WERI-Rb-1 (cell line): ENCODE data around the gene CD80.
A peak's percentile ranks its signal among the peaks of the same experiment; 100 is the strongest.

Experiments
- DNase-seq: peaks from one replicate; pipeline ENCODE4 v3.0.0-alpha.2; 2020
- H3K27ac ChIP-seq: fragments of 250-450 bp; sonication (Bioruptor Pico); 2 replicates; pipeline ENCODE4 v1.5.1; 2020; ENCODE audit warnings: mild to moderate bottlenecking, moderate library complexity
- H3K27me3 ChIP-seq: fragments of 250-450 bp; sonication (Bioruptor Pico); 2 replicates; pipeline ENCODE4 v1.5.1; 2021; ENCODE audit warnings: mild to moderate bottlenecking, low read depth, moderate library complexity; ENCODE audit not compliant: insufficient read depth, severe bottlenecking
- H3K36me3 ChIP-seq: fragments of 250-450 bp; sonication (Bioruptor Pico); 2 replicates; pipeline ENCODE4 v1.5.1; 2020; ENCODE audit warnings: mild to moderate bottlenecking, moderate library complexity
- H3K4me3 ChIP-seq: 2 replicates; pipeline ENCODE4 v1.5.1; 2011; ENCODE audit warnings: low read depth, mild to moderate bottlenecking, control low read depth, low read length
- H3K9me3 ChIP-seq: fragments of 250-450 bp; sonication (Bioruptor Pico); 2 replicates; pipeline ENCODE4 v1.5.1; 2021; ENCODE audit warnings: mild to moderate bottlenecking, moderate library complexity; ENCODE audit not compliant: severe bottlenecking
- TF ChIP-seq, protein P1 (sequence below): IDR thresholded peaks from 2 replicates; pipeline ENCODE4 v1.5.1; 2011; ENCODE audit warnings: low read depth, mild to moderate bottlenecking, control low read depth, inconsistent platforms, low read length

The CD80 gene

DNA sequence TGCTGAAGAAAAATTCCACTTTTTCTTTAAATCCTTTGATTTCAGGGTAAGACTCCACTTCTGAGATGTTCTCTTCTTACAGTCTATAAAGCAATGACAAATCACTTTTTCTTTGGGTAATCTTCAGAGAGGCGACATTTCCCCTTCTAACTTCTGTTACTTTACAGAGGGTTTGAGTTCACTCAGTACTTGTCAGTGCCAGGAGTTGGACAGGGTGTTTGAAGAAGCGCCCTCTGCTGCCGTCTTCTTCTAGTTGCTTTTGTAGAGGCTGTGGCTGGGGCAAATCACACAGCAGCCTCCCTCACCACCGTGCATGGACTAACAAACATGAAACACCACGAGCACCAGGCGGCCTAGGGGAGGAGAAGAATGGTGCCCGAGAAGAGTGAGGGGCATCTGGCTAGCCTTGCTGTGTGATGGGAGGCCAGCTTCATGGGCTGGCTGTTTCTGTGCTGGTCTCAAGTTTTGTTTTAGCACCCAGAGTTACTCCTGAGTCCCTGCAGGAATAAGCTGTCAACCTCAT, at the start of gene CD80:
Gene CD80, minus strand, starts transcription at position 174 of the 523 bp plus-strand sequence. CDS start 1,886 bp downstream, outside the sequence.
- Histone ChIP-seq H3K27ac (no peak within 1 kb of the TSS), H3K4me3 (no peak within 1 kb of the TSS), H3K27me3 (peaks cover 21% of the 10 kb centered on the region), H3K36me3 (no peaks in the 10 kb centered on the region), H3K9me3 (no peaks in the 10 kb centered on the region)
- TF ChIP-seq, protein P1, sequence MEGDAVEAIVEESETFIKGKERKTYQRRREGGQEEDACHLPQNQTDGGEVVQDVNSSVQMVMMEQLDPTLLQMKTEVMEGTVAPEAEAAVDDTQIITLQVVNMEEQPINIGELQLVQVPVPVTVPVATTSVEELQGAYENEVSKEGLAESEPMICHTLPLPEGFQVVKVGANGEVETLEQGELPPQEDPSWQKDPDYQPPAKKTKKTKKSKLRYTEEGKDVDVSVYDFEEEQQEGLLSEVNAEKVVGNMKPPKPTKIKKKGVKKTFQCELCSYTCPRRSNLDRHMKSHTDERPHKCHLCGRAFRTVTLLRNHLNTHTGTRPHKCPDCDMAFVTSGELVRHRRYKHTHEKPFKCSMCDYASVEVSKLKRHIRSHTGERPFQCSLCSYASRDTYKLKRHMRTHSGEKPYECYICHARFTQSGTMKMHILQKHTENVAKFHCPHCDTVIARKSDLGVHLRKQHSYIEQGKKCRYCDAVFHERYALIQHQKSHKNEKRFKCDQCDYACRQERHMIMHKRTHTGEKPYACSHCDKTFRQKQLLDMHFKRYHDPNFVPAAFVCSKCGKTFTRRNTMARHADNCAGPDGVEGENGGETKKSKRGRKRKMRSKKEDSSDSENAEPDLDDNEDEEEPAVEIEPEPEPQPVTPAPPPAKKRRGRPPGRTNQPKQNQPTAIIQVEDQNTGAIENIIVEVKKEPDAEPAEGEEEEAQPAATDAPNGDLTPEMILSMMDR = peak; percentile 64
- peak; percentile 68 for DNase-seq

DNA sequence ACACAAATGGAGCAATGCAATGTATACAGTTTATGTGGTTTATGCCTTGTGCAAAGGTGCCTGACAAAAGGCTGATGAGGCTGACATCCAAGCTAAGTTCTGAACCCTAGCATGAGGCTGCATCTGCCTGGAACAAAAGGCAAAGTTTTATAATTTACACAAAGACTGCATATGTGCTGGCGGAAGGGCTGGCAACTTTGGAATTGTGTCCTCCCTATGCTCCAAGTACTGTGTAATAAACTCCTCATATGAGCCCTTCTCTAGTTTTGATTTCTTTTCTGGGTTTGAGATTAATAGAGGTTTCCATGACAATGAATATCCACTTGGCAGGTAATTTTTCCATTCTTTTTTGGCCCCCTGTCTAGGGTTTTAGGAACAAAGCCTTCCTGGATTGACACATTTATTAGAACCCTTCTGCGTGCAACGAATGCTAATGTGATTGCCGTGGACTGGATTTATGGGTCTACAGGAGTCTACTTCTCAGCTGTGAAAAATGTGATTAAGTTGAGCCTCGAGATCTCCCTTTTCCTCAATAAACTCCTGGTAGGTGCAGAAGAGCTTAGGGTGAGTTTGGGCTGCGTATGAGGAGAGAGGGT, 49.1 kb upstream of the CD80 start:
- Histone ChIP-seq H3K9me3 (no peaks in the 10 kb centered on the region), H3K27me3 (no peaks in the 10 kb centered on the region), H3K27ac (no peak overlapping the region), H3K36me3 (no peaks in the 10 kb centered on the region), H3K4me3 (no peak overlapping the region)
- DNase-seq = no peak
- TF ChIP-seq, protein P1 = no peak

DNA sequence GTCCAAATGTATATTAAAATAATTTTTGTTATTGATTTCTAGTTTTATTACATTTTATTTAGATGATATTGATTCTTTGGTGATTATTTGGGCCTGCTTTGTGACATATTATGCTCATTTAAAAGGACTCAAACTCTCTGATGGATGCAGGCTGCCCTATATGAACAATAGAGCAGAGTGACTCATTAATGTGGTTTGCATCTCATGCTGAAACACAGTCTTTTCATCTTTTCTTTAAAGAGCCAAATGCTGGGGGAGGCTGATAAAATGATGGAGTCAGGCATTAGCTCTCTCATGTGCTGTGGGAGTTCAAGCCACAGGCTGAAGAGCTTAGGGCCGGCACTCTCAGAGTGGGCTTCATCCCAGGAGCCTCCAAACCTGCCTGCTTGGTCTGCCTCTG, 45.5 kb upstream of the CD80 start:
- H3K27me3 ChIP-seq = no peaks in the 10 kb centered on the region
- DNase-seq = no peak
- H3K36me3 ChIP-seq = no peaks in the 10 kb centered on the region
- H3K27ac ChIP-seq = no peak overlapping the region
- H3K4me3 ChIP-seq = no peak overlapping the region
- no peaks in the 10 kb centered on the region for H3K9me3 ChIP-seq
- TF ChIP-seq, protein P1 = no peak

DNA sequence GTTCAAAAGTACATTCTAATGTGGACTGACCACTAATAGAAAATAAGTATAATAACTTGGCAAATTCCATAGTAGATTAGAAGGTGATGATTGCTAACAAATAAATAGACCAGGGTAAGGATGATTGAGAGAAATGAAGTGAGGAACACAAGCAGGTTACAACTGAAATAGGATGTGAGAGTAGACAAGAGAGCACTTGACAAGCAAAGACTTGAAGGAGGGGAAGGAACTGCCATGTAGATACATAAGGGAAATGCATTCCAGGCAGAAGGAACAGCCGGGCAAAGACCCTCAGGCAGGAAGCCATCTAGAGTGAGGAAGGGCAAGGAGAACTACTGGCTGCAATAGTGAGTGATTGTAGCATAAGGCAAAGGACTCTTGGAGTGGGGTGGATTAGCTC, 43.3 kb upstream of the CD80 start:
- no peaks in the 10 kb centered on the region for H3K9me3 ChIP-seq
- H3K4me3 ChIP-seq = no peak overlapping the region
- H3K27me3 ChIP-seq = no peaks in the 10 kb centered on the region
- no peak overlapping the region for H3K27ac ChIP-seq
- DNase-seq = no peak
- H3K36me3 ChIP-seq = no peaks in the 10 kb centered on the region
- TF ChIP-seq, protein P1 = no peak

DNA sequence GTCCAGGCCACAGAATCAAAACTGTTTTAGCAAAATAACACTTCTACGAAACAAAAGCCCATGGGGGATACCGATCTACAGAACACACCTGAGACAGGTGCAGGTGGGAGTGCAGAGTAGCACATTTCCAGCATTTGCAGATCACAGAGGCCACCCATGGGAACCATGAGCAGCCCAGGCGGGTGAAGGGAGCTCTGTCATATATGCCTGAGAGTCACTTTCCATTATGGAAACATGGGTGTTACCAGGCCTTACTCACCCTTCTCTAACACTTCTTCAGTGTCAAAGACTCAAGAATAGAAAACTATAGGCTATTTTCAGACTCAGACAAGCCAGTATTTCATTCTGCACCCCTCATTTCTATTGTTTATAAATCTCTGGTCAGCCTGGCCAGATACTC, 41.7 kb upstream of the CD80 start:
- no peak overlapping the region for H3K4me3 ChIP-seq
- TF ChIP-seq, protein P1 = no peak
- no peaks in the 10 kb centered on the region for H3K9me3 ChIP-seq
- no peak overlapping the region for H3K27ac ChIP-seq
- H3K36me3 ChIP-seq = no peaks in the 10 kb centered on the region
- no peak for DNase-seq
- no peaks in the 10 kb centered on the region for H3K27me3 ChIP-seq

GRCh38 chr3:119600732-119601131, 41.3 kb upstream of the CD80 start:
- Histone ChIP-seq H3K36me3 (no peaks in the 10 kb centered on the region), H3K27ac (no peak overlapping the region), H3K27me3 (no peaks in the 10 kb centered on the region), H3K9me3 (no peaks in the 10 kb centered on the region), H3K4me3 (no peak overlapping the region)
- TF ChIP-seq, protein P1 = peak; percentile 99
- peak; percentile 78 for DNase-seq
